HG03060 (cell line): ENCODE data around the gene DUSP5.
A peak's percentile ranks its signal among the peaks of the same experiment; 100 is the strongest.

ENCODE experiments used
- ATAC-seq: cut with Tn5 transposase; IDR thresholded peaks from one replicate; pipeline ENCODE4 v1.9.1; 2021; ENCODE audit warnings: low read depth, moderate number of reproducible peaks; ENCODE audit not compliant: unreplicated experiment

The DUSP5 gene

DNA sequence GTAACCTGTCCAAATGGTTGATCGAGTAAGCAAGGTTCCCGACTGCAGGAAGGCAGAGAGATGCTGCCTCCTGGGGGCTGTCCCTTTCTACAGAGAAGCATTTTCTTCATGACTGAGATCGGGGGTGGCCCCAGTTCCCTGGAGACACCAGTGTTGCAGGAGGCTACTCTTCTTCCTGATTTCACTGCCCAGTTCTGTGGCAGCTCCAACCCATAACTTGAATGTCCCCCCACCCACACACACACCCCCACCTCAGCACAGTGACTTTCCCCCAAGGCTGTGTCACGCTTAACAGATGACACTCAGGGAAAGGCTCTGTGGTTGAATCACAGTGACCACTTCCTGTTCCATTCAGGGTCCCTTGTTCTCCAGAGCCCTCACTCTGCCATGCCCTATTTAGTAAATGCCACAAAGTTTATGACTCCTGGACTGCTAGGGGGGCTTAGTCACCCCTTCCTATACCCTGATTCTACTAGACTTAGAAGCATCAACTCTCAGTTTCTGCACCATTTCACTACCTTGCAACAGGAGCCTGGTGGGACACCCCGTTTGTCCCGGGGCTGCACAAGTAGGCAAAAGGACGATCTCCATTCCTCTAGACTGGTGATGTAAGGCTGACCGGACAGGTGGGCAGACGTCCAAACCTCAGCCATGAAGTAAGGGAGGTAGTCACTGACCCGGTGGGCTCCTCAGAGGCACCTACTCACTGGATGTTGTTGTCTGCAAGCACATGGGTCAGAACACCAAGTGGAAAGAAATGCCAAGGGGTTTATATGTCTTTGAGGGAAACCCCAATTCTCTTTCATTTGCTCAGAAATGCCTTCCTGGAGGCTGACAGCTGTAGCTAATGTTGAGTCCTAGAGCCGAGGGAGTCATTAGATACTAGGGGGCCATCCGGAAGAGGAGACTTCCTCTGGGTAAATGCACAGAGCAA is 38.5 kb downstream of the DUSP5 start:
- peak; percentile 73 for ATAC-seq

DNA sequence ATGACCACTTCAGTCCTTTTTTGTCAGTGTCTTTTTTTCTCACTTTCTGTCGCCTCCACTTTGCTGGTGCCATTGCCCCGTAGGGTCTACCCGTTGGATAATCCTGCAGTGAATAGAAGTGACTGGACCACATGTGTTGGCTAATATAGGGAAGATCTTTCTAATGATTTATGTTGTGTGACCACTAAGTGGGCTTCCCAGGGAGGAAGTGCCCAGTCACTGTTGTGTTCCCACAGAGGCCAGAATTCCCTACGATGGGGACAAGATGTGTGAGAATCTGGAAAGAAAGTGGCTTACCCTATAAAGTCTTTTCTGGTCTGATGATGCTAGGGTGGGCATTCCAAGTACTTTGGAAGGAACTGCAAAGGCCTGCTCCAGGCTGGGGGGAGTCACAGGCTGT is 41.4 kb downstream of the DUSP5 start:
- no peak for ATAC-seq

DNA sequence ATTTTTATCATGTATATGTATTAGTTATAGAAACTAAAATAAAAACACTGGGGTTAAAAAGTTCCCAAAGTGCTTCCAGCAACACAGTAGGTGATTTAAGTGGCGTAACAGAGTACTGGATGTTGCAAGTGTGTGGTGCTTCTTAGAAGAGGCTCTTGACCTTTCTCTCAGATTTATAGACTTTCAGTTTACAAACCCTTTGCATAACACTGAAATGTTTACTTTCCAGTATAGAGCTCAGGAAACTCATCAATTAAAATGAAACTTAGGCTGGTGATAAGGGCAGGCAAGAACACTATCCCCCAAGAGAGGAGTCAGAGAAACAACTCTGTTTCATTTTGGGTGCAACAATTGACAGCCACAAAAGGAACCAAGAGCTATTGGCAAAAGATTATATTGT is 42.3 kb downstream of the DUSP5 start:
- no peak for ATAC-seq

DNA sequence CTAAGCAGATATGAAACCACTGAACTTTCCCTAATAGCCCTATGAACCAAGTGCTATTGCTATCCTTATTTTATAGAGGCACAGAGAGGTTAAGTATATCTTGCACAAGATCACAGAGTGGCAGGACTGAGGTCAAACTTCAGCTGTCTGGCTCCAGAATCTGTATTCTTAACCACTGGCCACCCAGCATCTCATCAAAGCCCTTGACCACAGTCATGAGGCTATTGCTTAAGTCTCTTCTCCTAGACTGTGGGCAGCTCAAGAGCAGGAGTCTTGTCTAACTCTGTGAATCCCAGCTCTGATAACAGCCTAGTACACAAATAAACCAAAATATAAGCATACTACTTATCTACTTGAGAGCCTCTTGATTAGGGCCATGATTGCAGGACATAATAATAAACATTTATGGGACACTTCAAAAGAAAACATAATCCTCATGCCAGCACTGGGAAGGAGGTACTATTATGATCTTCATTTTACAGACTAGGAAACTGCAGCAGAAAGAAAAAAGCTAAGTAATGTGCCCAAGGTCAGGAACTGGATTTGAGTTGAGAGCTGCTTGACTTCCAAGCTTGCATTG is 47.3 kb downstream of the DUSP5 start:
- ATAC-seq: no peak

DNA sequence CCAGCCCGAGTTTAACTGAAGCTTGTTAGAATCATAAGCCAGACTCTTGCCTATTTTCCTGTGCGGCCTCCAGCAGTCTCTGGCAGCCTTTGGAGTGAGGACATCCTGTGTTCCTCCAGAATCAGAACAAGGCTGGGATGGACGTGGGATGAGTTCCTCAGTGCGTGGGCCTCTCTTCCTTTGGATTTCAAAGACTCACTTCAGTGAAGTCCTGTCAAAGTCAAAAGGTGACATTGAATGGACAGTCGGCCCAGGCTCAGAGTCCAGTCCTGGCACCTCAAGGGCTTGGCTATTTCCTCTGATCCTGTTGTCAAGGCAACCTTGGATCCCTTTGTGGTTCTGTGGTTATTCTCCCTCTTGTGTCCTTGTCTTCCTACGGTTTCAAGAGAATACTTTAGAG is 48.4 kb downstream of the DUSP5 start:
- ATAC-seq: no peak

DNA sequence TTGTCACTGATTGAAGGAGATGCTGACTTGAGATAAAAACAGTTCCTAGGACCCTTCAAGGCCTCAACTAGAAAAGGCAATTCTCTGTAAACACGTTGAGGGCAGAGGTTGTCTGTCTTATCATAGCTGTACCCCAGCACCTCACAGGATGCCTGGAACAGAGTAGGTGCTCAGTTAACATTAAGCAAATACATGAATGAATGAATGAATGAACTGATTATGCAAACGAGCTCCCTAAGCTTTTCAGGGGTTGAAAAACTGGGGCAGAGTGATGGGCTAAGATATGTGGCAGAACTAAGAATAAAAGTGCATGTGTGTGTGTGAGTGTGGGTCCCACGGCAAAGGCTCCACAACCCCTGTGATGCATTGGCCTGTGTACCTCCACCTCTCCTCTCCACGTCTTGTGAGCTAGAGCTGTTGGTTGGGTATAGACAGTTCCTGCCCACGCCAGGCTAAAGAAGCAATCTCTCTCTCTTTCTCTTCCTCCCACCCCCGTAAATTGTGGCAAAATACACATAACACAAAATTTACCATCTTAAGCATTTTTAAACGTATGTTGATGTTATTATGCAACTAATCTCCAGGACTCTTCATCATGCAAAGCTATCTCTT is 48.9 kb downstream of the DUSP5 start:
- ATAC-seq: no peak

- no peak for ATAC-seq
Observed at GRCh38 chr10:110547139-110547761, 49.5 kb downstream of the DUSP5 start.

GRCh38 chr10:110548002-110548401 is 50.3 kb downstream of the DUSP5 start:
- no peak for ATAC-seq

GRCh38 chr10:110549211-110549610 is 51.5 kb downstream of the DUSP5 start:
- ATAC-seq: no peak

- no peak for ATAC-seq
Observed at GRCh38 chr10:110553905-110554304, 56.2 kb downstream of the DUSP5 start.

GRCh38 chr10:110556296-110556695 is 58.6 kb downstream of the DUSP5 start:
- ATAC-seq: no peak

- no peak for ATAC-seq
Observed at GRCh38 chr10:110556969-110557601, 59.4 kb downstream of the DUSP5 start.

DNA sequence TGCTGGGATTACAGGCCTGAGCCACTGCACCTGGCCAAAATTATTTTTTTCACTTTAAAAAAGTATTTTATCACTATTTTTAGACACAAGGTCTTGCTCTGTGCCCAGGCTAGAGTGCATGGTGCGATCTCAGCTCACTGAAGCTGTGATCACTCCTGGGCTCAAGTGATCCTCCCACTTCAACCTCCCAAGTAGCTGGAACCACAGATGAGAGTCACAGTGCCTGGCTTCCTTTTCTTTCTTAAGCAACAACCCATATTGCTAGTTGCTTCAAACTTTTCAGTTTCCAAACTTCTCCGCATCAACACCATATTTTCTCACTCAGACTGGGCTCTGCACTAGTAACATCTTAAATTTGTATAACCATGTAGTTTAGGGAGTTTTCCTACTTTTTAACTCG is 60.3 kb downstream of the DUSP5 start:
- no peak for ATAC-seq

DNA sequence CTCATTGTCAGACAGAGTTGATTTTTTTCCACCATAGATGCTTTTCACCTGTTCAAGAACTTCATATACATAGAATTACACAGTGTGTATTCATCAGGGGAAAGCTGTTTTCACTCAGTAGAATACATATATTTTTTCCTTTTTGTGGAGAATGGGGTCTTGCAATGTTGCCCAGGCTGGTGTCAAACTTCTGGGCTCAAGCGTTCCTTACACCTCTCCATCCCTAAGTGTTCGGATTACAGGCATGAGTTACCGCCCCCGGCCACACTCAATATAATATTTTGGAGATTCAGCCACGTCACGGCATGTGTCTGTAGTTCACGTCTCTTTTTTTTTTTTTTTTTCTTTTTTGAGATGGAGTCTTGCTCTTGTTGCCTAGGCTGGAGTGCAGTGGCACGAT is 62.3 kb downstream of the DUSP5 start:
- no peak for ATAC-seq
